Measurements from ENCODE around the gene IGSF21.

IGSF21 gene

GRCh38 chr1:18123467-18123992 is 15.9 kb downstream of the IGSF21 start:
- Histone ChIP-seq H3K79me2 (ENCODE audit: insufficient read depth, low read depth) (no peaks in the 10 kb centered on the region), H4K20me1 (ENCODE audit: insufficient read depth) (no peaks in the 10 kb centered on the region), H3K27me3 (ENCODE audit: insufficient read depth, low read depth) (no peaks in the 10 kb centered on the region; the same call in 1 of the 2 replicates), H3K9ac (no peak overlapping the region), H3K4me3 (IDR thresholded peaks at IDR 0.05; ENCODE audit: insufficient read depth, low read depth, low read length) (no peak overlapping the region), H3K4me2 (no peak overlapping the region), H3K36me3 (ENCODE audit: insufficient read depth) (no peaks in the 10 kb centered on the region), H2AFZ (ENCODE audit: low read depth) (no peak overlapping the region), H3K4me1 (ENCODE audit: low read depth, poor library complexity, severe bottlenecking) (no peaks in the 10 kb centered on the region), H3K27ac (no peak overlapping the region)
- no peak for TF ChIP-seq CTCF (conservative IDR thresholded peaks at IDR 0.05; ENCODE audit: low read depth, low read length)

GRCh38 chr1:18124977-18125376 is 17.4 kb downstream of the IGSF21 start:
- Histone ChIP-seq H3K27me3 (ENCODE audit: insufficient read depth, low read depth) (no peaks in the 10 kb centered on the region; the same call in 1 of the 2 replicates), H3K27ac (no peak overlapping the region), H3K36me3 (ENCODE audit: insufficient read depth) (no peaks in the 10 kb centered on the region), H3K79me2 (ENCODE audit: insufficient read depth, low read depth) (no peaks in the 10 kb centered on the region), H4K20me1 (ENCODE audit: insufficient read depth) (no peaks in the 10 kb centered on the region), H3K4me3 (IDR thresholded peaks at IDR 0.05; ENCODE audit: insufficient read depth, low read depth, low read length) (no peak overlapping the region), H2AFZ (ENCODE audit: low read depth) (no peak overlapping the region), H3K9ac (no peak overlapping the region), H3K4me1 (ENCODE audit: low read depth, poor library complexity, severe bottlenecking) (no peaks in the 10 kb centered on the region), H3K4me2 (no peak overlapping the region)
- TF ChIP-seq CTCF (conservative IDR thresholded peaks at IDR 0.05; ENCODE audit: low read depth, low read length): no peak

- Histone ChIP-seq H3K9ac (no peak overlapping the region), H3K4me1 (ENCODE audit: low read depth, poor library complexity, severe bottlenecking) (no peaks in the 10 kb centered on the region), H3K4me2 (no peak overlapping the region), H3K79me2 (ENCODE audit: insufficient read depth, low read depth) (no peaks in the 10 kb centered on the region), H4K20me1 (ENCODE audit: insufficient read depth) (no peaks in the 10 kb centered on the region), H3K36me3 (ENCODE audit: insufficient read depth) (no peaks in the 10 kb centered on the region), H3K27ac (no peak overlapping the region), H3K4me3 (IDR thresholded peaks at IDR 0.05; ENCODE audit: insufficient read depth, low read depth, low read length) (no peak overlapping the region), H3K27me3 (ENCODE audit: insufficient read depth, low read depth) (no peaks in the 10 kb centered on the region; the same call in 1 of the 2 replicates), H2AFZ (ENCODE audit: low read depth) (no peak overlapping the region)
- TF ChIP-seq CTCF (conservative IDR thresholded peaks at IDR 0.05; ENCODE audit: low read depth, low read length): no peak
These were observed 19.0 kb downstream of the IGSF21 start for GRCh38 chr1:18126616-18127015.

GRCh38 chr1:18128298-18128697 is 20.7 kb downstream of the IGSF21 start:
- TF ChIP-seq CTCF (conservative IDR thresholded peaks at IDR 0.05; ENCODE audit: low read depth, low read length): no peak
- no peak overlapping the region for H3K27ac ChIP-seq
- no peaks in the 10 kb centered on the region for H4K20me1 ChIP-seq (ENCODE audit: insufficient read depth)
- H3K9ac ChIP-seq: no peak overlapping the region
- no peak overlapping the region for H3K4me2 ChIP-seq
- no peaks in the 10 kb centered on the region for H3K79me2 ChIP-seq (ENCODE audit: insufficient read depth, low read depth)
- H3K27me3 ChIP-seq (ENCODE audit: insufficient read depth, low read depth): no peaks in the 10 kb centered on the region; the same call in 1 of the 2 replicates
- no peaks in the 10 kb centered on the region for H3K4me1 ChIP-seq (ENCODE audit: low read depth, poor library complexity, severe bottlenecking)
- H2AFZ ChIP-seq (ENCODE audit: low read depth): no peak overlapping the region
- H3K36me3 ChIP-seq (ENCODE audit: insufficient read depth): no peaks in the 10 kb centered on the region
- H3K4me3 ChIP-seq (IDR thresholded peaks at IDR 0.05; ENCODE audit: insufficient read depth, low read depth, low read length): no peak overlapping the region
